Mammary epithelial cell (primary cell): ENCODE results near the gene SLC6A1.

Experiments used
- CTCF ChIP-seq, 2 donors: IDR thresholded peaks in 1 of 2; conservative IDR thresholded peaks in 1 of 2; 2 replicates each; pipeline ENCODE4 v1.5.1; 2011 to 2012; ENCODE audit warnings: inconsistent platforms in 2 of 2, low read length in 2 of 2, mild to moderate bottlenecking in 2 of 2, control low read depth in 1 of 2, low read depth in 1 of 2; ENCODE audit not compliant: insufficient read depth in 1 of 2; ENCODE audit errors: extremely low read depth in 1 of 2
- EZH2 ChIP-seq: IDR thresholded peaks from 2 replicates; pipeline ENCODE4 v1.6.1; 2012; ENCODE audit warnings: low read length, inconsistent platforms, borderline replicate concordance

- TF ChIP-seq CTCF (conservative IDR thresholded peaks at IDR 0.05 in 1 of 2, IDR thresholded peaks at IDR 0.05 in 1 of 2; ENCODE audit: extremely low read depth in 1 of 2, insufficient read depth in 1 of 2, low read depth in 1 of 2, low read length in 2 of 2) (no peak), EZH2 (no peak)
These were observed 62.9 kb downstream of the SLC6A1 start for GRCh38 chr3:11055496-11055895.
